ENCODE data around the gene CHCT1.

The CHCT1 gene

DNA sequence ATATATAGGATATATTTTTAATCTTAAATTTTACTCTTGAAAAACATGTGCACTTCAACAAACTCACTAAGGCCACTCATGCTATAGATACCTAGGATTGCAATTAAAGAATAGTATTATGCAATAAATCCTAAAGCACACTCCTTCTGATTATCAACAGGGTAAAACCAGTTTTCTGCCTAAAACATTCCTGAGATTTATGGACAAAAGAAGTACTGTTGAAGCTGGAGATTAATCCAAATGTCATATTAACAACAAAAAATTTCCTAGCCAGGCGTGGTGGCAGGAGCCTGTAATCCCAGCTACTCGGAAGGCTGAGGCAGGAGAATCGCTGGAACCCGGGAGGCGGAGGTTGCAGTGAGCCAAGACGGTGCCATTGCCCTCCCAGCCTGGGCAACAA is 21.4 kb downstream of the CHCT1 start:
- DNase-seq, result no peak

DNA sequence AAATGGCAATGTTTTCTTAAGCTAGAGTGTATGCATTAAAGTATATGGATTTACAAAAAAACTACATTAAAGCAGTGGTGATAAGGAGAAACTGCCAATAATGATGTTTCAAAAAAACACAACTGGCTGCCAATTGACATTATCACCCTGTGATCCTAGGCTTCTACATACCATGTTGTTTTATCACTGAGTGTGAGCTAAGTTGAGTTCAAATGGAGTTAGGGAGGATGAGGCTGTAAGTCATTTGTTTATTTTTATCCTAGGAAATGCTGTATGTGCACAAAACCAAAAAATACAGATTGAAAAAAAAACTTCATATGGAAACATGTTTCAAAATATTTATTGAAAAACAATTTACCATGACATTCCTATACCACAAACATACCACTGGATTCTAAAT is 22.9 kb downstream of the CHCT1 start:
- no peak for DNase-seq

DNA sequence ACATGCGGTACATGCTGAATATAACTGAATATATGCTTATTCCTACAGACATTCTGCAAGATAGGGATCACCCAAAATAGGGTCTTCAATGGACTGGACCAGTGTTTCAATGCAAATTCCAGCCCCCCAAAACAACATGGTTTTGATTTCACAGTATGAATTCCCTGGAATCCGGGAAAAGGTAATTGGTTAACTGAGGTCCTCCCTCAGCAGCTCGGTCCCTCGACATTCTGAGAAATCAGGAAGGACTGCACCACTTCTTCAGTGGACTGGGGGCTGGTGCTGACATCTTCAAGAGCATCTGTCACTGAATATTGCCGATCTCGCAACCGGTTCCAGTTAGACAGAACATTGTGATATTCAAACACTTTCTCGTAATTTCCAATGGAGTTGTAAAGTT is 25.1 kb downstream of the CHCT1 start:
- no peak for DNase-seq

DNA sequence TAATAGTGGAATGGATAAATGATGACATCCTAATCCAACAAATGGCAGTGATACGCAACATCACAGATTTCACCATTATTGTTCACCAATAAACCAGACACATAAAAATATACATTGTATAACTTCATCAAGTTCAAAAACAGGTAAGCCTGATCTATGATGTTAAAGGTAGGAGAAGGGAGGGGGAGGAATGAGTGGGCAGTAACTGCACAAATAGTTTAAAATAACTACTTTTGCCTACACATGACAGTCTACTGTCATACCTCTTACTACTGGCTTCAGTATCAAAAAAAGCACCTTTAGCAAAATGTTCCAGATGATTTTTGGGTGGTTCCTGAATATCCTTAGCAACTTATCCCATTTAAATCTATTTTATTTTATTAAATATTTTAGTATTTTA is 28.8 kb downstream of the CHCT1 start:
- DNase-seq, result no peak

- DNase-seq, result no peak
Observed at GRCh38 chr17:60451965-60452364, 29.7 kb downstream of the CHCT1 start.

- no peak for DNase-seq
Observed at GRCh38 chr17:60455378-60455777, 33.1 kb downstream of the CHCT1 start.

DNA sequence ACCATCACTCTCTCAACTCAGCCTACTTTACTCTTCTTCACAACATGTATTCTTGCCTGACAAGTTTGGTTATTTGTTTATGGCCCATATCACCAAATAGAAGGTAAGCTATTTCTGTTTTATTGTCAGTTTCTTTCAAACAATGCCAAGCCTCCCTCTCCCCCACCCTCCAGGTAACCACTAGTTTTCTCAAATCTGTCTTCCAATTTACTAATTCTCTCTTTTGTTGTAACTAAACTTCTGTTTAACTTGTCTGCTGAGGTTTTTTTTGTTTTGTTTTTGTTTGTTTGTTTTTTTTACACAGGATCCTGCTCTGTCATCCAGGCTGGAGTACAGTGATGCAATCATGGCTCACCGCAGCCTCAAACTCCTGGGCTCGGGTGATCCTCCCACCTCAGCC is 34.9 kb downstream of the CHCT1 start:
- DNase-seq, result no peak

DNA sequence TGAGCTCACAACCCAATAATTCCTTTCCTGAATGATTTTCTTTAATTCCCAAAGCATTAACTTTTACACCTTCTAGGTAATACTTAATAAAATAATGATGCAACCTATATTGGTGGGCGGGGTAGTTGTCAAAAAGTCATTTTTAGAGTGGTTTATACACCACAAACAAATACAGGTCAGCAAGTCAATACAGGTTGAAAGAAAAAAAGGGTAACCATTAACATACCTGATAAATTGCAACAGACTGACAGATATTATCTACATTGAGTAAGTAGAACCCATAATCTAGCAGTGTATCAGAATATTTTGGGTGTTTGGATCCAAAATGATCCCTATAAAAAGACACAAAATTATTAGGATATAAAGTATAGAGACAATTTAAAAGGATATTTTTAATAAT is 39.3 kb downstream of the CHCT1 start:
- DNase-seq, result no peak

- no peak for DNase-seq
Observed at GRCh38 chr17:60463157-60463835, 41.0 kb downstream of the CHCT1 start.

GRCh38 chr17:60464343-60464742 is 42.1 kb downstream of the CHCT1 start:
- DNase-seq, result no peak

GRCh38 chr17:60468371-60468770 is 46.1 kb downstream of the CHCT1 start:
- DNase-seq, result no peak

DNA sequence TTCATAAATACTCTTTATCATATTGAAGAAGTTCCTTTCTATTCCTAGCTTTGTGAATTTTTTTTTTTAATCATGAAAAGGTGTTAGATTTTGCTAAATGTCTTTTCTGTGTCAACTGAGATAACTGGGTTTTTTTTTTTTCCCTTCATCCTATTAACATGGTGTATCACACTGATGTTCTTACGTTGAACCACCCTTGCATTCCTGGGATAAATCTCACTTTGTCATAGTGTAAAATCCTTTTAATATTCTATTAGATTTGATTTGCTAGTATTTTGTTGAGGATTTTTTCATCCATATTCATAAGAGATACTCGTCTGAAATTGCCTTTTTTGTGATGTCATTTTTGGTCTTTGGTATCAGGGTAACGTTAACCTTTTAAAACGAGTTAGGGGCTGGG is 49.2 kb downstream of the CHCT1 start:
- DNase-seq, result no peak

DNA sequence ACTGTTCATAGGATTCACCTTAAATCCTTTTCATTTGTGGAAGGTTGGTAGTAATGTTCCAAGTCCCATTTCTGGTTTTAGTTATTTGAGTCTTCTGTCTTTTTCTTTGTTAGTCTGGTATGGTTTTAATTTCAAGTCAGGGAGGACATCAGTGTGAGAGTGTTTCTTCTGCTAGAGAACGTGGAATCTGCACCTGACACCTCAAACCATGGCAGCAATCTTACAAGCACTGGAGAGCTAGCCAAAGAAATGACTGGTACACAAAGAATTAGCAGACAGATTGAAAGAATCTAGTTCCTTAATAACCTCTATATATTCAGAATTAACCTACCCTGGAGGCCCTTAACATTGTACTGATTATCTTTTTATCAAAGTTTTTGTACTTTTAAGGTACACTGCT is 50.2 kb downstream of the CHCT1 start:
- DNase-seq, result no peak

DNA sequence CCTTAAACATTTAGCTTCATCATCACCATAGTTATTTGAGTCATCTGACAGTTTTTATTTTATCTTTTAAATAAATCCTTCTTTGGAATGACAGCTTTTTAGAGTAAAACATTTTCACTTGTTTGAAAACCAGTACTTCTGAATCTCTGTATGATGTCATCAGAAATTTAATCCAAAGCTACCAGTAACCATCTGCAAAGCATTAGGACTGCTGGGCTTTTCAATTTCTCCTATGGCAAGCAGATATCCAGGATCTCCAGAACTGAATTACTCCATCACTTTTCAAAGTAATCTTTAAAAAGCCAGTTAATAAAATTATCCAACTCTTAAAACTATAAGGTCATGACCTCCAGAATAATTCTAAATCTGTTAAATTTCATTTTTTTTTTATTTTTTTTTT is 51.5 kb downstream of the CHCT1 start:
- DNase-seq, result no peak

Measured in NCI-H1105 treated with DMSO at 0.1 percent for 48 hours (cell line).